NCI-H1105 (cell line): ENCODE results near the gene OR51B2.

Experiments used
- DNase-seq: peaks from one replicate; lab custom pipeline; 2025; lab: John Stamatoyannopoulos, UW

Gene OR51B2

GRCh38 chr11:5283882-5284281, 40.2 kb downstream of the OR51B2 start:
- DNase-seq: no peak

- DNase-seq: no peak
Measured at GRCh38 chr11:5283086-5283485, 41.0 kb downstream of the OR51B2 start.

GRCh38 chr11:5282628-5283027, 41.5 kb downstream of the OR51B2 start:
- no peak for DNase-seq

- no peak for DNase-seq
Measured at GRCh38 chr11:5281596-5281995, 42.5 kb downstream of the OR51B2 start.

- no peak for DNase-seq
Measured at GRCh38 chr11:5280582-5281102, 43.5 kb downstream of the OR51B2 start.

GRCh38 chr11:5279471-5280090, 44.5 kb downstream of the OR51B2 start:
- DNase-seq: no peak

GRCh38 chr11:5277807-5278382, 46.2 kb downstream of the OR51B2 start:
- DNase-seq: no peak

GRCh38 chr11:5276697-5277096, 47.4 kb downstream of the OR51B2 start:
- no peak for DNase-seq

GRCh38 chr11:5275369-5276110, 48.6 kb downstream of the OR51B2 start:
- no peak for DNase-seq

- DNase-seq: no peak
Measured at GRCh38 chr11:5274395-5274794, 49.7 kb downstream of the OR51B2 start.
